NCI-H146 treated with DMSO at 0.1 percent for 48 hours (cell line): ENCODE data around the gene CD38.
"Not testable (repeated sequence)": the region's sequence is repeated elsewhere in the genome, so short reads cannot be mapped to it uniquely, and the experiment has no call there.

ENCODE experiments used
- DNase-seq: peaks from one replicate; lab custom pipeline; 2025; ENCODE audit not compliant: unreplicated experiment; lab: John Stamatoyannopoulos, UW

The CD38 gene

GRCh38 chr4:15778289-15779241 is at the start of gene CD38:
Gene CD38, plus strand, starts transcription at chr4:15778328. Its CDS starts 87 bp downstream, at chr4:15778415.
- DNase-seq: no peak

DNA sequence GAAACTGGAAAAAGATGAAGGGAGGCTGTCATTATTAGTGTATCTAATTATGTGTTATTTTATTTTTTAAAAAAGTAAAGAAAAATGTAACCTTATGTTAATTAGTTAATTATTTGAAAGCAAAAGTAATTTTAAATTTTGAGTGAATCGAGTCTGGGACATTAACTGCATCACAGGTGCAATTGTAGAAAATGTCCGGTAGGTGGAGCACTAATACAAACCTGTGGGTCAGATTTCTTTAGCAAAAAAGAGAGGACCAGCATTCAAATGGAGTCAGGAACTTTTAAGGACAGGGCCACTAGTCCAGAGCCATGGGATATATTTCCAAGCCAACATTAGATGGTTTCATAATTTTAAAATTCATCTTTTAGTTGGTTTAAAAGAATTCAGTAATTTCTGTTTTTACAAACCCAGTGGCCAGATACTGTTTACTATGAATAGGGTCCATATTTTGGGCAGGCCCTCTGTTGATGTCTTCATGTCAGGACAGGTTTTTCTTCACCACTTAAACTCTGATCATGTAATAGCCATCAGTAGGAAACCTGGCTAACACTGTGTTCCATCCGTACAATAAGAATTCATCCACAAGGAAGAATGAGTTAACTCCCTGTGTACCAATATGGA is 48.1 kb upstream of the CD38 start:
- DNase-seq: peak; percentile 8

DNA sequence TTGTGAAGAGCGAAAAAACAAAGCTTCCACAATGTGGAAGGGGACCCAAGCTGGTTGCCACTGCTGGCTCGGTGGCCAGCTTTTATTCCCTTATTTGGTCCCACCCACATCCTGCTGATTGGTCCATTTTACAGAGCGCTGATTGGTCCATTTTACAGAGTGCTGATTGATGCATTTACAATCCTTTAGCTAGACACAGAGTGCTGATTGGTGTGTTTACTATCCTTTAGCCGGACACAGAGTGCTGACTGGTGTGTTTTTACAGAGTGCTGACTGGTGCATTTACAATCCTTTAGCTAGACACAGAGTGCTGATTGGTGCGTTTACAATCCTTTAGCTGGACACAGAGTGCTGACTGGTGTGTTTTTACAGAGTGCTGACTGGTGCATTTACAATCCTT is 45.1 kb upstream of the CD38 start:
- not testable (repeated sequence) for DNase-seq

DNA sequence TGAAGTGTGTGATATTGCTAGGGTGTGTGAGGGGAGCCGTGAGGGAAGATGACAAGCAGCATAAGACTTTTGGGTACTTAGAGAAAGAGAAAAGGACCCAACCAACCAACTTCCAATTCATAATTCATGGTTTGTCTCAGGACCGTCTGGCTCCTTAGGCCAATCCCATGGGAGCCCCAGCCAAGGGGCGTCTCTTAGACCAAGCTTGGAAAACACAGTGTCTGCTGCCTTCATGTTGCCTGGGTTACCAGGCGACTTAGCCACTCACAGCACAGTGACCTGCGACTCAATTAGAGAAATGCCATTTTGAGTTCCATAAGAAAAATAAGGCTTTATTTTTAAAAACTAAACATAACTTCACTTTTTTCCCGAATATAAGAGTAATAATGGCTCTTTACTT is 42.6 kb upstream of the CD38 start:
- no peak for DNase-seq

DNA sequence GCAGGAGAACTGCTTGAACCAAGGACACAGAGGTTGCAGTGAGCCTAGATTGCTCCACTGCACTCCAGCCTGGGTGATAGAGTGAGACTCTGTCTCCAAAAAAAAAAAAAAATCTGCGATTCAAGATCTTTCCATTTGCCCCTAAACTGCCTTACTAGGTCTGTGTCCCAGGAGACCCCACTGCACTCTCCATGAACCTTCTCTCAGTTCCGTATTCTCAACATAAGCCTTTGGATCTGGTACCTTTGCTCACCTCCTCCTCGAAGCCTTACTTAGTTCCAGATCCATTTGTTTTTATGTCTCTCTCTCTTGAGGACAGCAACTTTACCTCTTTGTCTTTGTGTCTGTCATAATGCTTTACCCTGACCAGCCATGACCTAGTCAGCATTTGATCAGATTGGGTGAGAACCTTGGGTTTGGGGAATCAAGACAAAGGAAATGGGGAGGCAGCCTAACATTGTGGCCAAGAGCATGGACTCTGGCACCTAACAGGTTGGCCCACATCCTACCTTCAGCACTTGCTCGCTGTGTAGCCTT is 41.5 kb upstream of the CD38 start:
- DNase-seq: no peak

DNA sequence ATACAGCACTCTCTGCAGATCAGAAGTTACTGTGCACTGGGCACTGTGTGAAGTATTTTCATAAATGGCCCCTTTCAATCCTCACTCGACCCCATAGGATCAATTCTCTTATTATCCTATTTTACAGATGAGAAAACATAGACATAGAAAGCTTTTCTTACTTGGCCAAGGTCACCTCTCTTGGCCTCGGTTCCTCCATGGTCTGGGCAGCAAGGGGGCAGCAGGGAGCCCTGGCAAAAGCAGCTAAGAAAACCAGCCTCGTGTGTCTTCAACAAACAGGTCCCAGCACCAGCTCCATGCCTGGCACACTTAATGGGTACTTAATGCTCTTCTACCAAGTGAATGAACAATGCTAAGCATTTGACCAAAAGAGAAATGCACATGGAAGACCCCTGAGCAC is 40.9 kb upstream of the CD38 start:
- no peak for DNase-seq

GRCh38 chr4:15738877-15739276 is 39.3 kb upstream of the CD38 start:
- no peak for DNase-seq

- DNase-seq: no peak
Measured at GRCh38 chr4:15740764-15741404, 37.2 kb upstream of the CD38 start.

DNA sequence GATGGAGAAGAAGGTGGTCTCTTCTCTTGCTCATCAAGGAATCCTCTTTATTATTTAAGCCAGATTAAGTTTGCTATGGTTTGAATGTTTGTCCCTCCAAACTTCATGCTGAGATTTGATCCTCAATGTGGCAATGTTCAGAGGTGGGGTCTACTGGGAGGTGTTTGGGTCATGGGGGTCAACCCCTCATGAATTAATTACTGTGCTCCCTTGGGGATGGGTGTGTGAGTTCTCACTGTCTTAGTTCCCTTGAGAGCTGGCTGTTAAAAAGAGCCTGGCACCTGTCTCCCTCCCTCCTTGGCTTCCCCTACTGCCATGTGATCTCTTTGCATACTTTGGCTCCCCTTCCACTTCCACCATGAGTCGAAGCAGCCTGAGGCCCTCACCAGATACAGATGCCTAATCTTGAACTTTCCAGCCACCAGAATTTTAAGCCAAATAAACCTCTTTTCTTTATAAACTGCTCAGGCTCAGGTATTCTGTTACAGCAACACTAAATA is 36.0 kb upstream of the CD38 start:
- no peak for DNase-seq

DNA sequence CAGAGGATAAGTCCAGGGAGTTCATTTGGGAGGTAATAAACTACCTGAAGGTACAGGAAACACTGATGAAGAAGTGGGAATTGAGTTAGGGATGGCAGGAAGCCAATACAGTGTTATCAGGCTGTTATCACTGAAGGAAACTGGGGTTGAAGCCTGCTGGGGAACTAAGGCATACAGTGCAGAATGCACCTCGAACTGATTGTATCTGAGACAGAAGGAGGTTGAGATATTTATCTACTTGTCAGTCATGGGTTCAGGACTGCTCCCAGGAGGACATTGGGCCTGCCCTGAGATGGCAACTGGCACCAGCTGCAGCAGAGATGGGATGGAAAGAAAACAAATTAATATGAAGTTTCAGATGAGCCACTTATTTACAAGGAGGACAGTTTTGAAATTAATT is 35.5 kb upstream of the CD38 start:
- no peak for DNase-seq

DNA sequence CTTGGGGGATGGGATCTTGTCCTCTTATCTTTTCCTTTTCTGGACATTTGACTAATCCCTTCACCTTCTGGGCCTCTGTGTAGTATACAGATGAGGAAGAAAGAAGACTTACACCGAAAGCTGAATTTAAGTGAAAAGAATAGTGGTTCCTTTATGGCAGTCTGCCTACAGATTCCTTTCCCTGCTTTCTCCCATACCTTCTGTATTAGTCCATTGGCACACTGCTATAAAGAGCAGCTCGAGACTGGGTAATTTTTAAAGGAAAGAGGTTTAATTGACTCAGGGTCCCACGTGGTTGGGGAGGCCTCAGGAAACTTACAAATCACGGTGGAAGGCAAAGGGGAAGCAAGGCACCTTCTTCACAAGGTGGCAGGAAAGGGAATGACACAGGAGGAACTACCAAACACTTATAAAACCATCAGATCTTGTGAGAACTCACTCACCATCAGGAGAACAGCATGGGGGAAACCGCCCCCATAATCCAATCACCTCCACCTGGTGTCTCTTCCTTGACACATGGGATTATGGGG is 34.0 kb upstream of the CD38 start:
- DNase-seq: no peak

DNA sequence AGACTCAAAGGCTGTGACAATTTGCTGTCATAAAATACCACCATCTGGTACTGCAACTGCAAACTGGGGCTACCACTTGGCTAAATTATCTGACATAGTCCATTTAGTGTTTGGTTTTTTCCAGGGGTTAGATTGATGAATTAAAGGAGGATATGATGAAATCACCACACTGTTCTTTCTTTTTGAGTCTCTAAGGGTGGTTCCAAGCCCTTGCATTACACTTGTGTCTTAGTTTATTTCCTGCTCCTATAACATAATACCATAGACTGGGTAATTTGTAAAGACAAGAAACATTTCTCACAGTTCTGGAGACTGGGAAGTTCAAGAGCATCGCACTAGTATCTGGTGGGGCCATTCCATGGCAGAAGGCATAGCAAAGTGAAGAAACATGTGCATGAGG is 32.0 kb upstream of the CD38 start:
- no peak for DNase-seq

DNA sequence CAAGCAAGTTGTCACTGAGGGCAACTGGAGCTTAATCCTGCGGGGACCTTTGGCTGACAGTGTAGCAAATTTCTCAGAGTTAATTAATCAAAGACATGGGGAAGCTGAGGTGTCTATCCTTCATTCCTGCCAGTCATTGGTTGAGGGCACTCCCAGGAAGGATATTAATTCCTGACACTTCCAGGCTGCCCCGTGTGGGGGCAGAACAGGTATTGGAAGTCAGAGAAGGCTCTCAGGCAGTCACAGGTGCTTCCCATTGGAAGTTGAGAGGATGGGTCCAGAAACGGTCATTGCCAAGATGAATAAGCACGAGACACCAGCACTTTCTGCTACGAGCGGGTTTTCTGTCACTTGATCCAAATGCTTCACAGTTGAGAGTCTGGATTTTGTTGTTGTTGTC is 29.1 kb upstream of the CD38 start:
- DNase-seq: no peak

DNA sequence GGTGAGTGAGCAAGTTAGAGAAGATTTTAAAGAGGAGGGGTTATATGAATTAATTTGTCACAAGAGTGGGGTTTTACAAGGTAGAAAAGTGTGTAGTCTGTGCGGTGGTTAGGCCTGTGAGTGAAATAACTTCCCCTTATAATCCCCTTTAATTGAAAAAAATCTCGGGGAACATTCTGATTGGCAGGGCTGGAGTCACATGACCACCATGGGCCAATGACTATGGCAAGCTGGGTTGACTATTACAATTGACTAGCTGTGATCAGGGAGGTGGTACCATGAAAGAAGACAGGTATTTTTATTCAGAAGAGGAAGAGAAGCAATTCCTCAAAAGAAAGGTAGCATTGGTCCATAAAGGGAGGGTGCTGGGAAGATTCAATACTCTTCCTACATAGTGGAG is 27.0 kb upstream of the CD38 start:
- DNase-seq: no peak

DNA sequence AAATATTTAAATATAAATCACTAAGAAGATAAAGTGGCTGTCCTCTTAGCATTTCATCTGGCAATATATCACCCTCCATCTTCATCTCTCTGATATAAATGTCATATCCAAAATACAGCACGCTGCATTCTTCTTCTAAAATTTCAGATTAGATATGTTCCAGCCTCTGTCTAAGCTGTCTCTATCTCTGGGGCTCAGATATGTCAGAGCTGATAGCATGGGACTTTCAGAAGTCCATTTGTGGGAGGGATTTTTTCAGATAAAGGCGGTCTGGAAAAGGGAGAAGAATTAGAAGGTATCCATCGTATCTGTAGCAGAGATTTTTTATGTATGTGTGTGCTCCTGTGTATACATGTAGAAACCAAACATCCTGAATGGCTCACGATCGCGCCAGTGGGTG is 25.0 kb upstream of the CD38 start:
- DNase-seq: no peak

DNA sequence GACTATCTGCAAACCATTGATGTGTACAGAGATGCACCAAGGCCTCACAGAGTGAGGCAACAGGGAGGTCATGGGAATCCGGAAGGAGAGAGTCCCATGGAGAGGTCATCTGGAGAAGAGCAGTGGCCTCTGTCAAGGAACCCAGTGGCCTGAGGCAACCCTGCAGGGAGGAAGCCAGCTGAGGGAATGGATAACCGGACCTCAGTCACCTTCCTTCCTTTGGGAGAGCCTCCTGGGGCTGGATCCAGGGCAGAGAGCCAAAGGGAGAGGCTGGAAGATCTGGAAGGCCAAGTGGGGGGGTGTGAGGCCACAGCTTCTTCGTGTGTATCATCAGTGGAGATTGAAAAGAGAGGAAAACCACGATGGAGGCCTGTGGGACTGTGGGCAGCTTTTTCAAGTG is 24.3 kb upstream of the CD38 start:
- DNase-seq: no peak

DNA sequence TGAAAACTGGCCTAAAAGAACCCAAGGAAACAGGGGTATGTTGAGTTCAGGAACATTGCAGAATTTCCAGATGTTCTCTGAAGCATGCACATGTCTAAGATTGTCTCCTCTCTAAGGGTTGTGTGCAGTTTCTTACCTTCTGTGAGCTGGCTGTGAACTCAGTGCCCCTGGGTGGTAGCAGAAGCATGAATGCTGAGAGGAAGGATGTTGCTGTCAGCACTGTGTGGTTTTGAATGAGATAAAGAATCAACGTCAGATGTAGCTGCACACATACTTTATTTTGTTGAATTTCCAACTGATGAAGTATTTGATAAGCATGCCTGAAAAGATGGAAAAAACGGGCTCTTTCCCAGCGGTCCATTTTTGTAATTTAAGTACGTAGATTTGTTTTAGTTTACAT is 23.8 kb upstream of the CD38 start:
- DNase-seq: no peak

DNA sequence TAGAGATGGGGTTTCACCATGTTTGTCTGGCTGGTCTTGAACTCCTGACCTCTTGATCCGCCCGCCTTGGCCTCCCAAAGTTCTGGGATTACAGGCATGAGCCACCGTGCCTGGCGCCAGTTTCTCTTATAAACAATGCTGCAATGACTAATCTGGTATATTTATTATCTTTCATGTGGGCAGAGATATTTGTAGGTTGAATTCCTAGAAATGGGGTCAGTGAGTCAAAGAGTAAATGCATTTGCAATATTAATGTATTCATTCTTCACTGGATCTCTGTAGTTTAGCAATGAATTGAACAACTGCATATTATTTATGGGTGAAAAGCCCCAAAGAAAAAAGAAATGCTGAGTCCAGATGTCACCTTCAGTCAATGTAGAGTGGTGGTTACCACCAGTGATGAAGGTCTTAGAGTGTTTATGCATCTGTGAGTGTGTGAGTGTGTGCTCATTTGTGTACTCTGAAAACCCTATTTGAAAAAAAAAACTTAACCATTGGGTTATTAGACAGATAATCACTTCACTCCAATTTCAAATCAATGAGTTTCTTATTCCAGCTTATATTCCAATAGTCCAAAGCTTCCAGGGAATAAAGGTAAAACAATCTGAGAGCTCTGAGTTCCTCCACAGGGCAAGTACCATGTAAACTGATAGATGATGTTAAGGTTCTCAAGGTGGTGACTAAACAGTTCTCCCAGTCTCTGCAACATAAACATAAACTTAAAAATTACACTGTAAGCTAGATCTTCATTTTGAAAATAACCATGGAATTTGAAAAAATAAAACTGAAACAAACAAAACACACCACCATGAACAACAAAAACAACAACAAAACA is 22.6 kb upstream of the CD38 start:
- DNase-seq: no peak

- no peak for DNase-seq
Measured at GRCh38 chr4:15756361-15756861, 21.7 kb upstream of the CD38 start.

DNA sequence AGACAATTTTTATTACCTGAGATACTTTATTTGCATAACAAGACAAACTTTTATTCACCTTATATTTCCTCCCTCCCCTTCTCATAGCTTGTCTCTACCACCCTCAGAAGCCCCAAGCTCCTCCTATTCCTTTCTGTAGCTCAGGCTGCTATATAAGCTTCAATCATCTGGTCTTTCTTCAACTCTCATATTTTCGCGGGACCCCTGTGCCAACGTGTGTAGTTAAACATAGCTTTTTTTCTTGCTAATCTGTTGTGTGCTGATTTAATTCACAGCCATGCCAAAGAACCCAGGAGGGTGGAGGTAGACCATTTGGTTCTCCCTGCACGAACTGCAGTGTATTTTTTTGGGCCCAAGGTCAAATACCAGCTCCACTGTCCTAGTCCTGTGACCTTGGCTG is 21.1 kb upstream of the CD38 start:
- no peak for DNase-seq
